Measurements from ENCODE around the gene SAMMSON.

GRCh38 chr3:70097084-70097483 lies 97.6 kb downstream of the SAMMSON start:
- no peak for TF ChIP-seq CHD1 (IDR thresholded peaks at IDR 0.05; ENCODE audit: low read depth, low read length)
- TF ChIP-seq CTCF (conservative IDR thresholded peaks at IDR 0.05; ENCODE audit: low read depth, low read length), result no peak
- no peak for TF ChIP-seq POLR2A (IDR thresholded peaks at IDR 0.05; ENCODE audit: low read depth, low read length)
- no peak for TF ChIP-seq ELK1 (IDR thresholded peaks at IDR 0.05; ENCODE audit: borderline replicate concordance, low read depth, low read length)
- TF ChIP-seq MXI1 (IDR thresholded peaks at IDR 0.05; ENCODE audit: borderline replicate concordance, low read depth, low read length), result no peak
- TF ChIP-seq RAD21 (IDR thresholded peaks at IDR 0.05; ENCODE audit: low read length), result no peak
- no peak for TF ChIP-seq CEBPB (IDR thresholded peaks at IDR 0.05; ENCODE audit: low read depth, low read length)
- no peak for TF ChIP-seq MAFK (IDR thresholded peaks at IDR 0.05; ENCODE audit: low read depth, low read length)
- no peak for TF ChIP-seq FOS (IDR thresholded peaks at IDR 0.05; ENCODE audit: low read depth, low read length)
- TF ChIP-seq RFX5 (IDR thresholded peaks at IDR 0.05; ENCODE audit: low read depth, low read length), result no peak
- TF ChIP-seq SMC3 (IDR thresholded peaks at IDR 0.05; ENCODE audit: low read depth, low read length), result no peak
